HG02763 (cell line): Measurements from ENCODE around the gene DDB1.

ENCODE experiments used
- ATAC-seq: cut with Tn5 transposase; IDR thresholded peaks from one replicate; pipeline ENCODE4 v1.9.1; 2021; ENCODE audit warnings: mild to moderate bottlenecking, moderate library complexity; ENCODE audit not compliant: unreplicated experiment

DDB1 gene

GRCh38 chr11:61357233-61357893 is 24.5 kb upstream of the DDB1 start:
- ATAC-seq: peak; percentile 27

GRCh38 chr11:61356706-61357105 is 23.8 kb upstream of the DDB1 start:
- ATAC-seq: no peak

GRCh38 chr11:61354208-61354607 is 21.3 kb upstream of the DDB1 start:
- no peak for ATAC-seq

- no peak for ATAC-seq
Observed at GRCh38 chr11:61353131-61354067, 20.5 kb upstream of the DDB1 start.

GRCh38 chr11:61352038-61352437 is 19.1 kb upstream of the DDB1 start:
- no peak for ATAC-seq

- no peak for ATAC-seq
Observed at GRCh38 chr11:61350803-61351202, 17.9 kb upstream of the DDB1 start.

- no peak for ATAC-seq
Observed at GRCh38 chr11:61350336-61350735, 17.4 kb upstream of the DDB1 start.

- ATAC-seq: no peak
Observed at GRCh38 chr11:61349916-61350315, 17.0 kb upstream of the DDB1 start.

- ATAC-seq: no peak
Observed at GRCh38 chr11:61349189-61349751, 16.4 kb upstream of the DDB1 start.

GRCh38 chr11:61347916-61348461 is 15.1 kb upstream of the DDB1 start:
- no peak for ATAC-seq

- no peak for ATAC-seq
Observed at GRCh38 chr11:61345954-61346843, 13.3 kb upstream of the DDB1 start.

GRCh38 chr11:61345170-61345610 is 12.3 kb upstream of the DDB1 start:
- ATAC-seq: no peak

GRCh38 chr11:61343792-61344745 is 11.2 kb upstream of the DDB1 start:
- ATAC-seq: no peak

- ATAC-seq: no peak
Observed at GRCh38 chr11:61342207-61342803, 9.4 kb upstream of the DDB1 start.

GRCh38 chr11:61341706-61342105 is 8.8 kb upstream of the DDB1 start:
- ATAC-seq: no peak

GRCh38 chr11:61340979-61341378 is 8.1 kb upstream of the DDB1 start:
- no peak for ATAC-seq

GRCh38 chr11:61339490-61339878 is 6.6 kb upstream of the DDB1 start:
- no peak for ATAC-seq

- ATAC-seq: no peak
Observed at GRCh38 chr11:61338783-61339489, 6.0 kb upstream of the DDB1 start.
